Prostate gland (tissue), 2 donors: Measurements from ENCODE around the gene CPA5. TPM values are rescaled to one million over a fixed set of nuclear protein-coding genes. Genes with fewer than 3 reads are reported as not detected.

Source experiments
- DNase-seq: peaks from one replicate; pipeline ENCODE4 v3.0.0-alpha.2; 2019; ENCODE audit warnings: low spot score
- H3K27ac ChIP-seq, 2 donors: fragments of 200-600 bp; sonication (generic); 2 replicates each; pipeline ENCODE4 v1.5.1; 2017 to 2019
- H3K27me3 ChIP-seq: fragments of 200-600 bp; sonication (generic); replicated peaks from 2 replicates; pipeline ENCODE4 v1.5.1; 2019; ENCODE audit not compliant: insufficient read depth
- H3K36me3 ChIP-seq, 2 donors: fragments of 200-600 bp; sonication (generic); 1 replicate in 1 of 2; 2 replicates in 1 of 2; pipeline versions ENCODE4 v1.5.1 to v1.8.1; 2017 to 2019
- H3K4me1 ChIP-seq: fragments of 200-600 bp; sonication (generic); replicated peaks from 2 replicates; pipeline ENCODE4 v1.5.1; 2019
- H3K4me3 ChIP-seq, 2 donors: fragments of 200-600 bp; sonication (generic); 2 replicates each; pipeline ENCODE4 v1.5.1; 2017 to 2019
- H3K9me3 ChIP-seq: fragments of 200-600 bp; sonication (generic); 2 replicates; pipeline ENCODE4 v1.5.1; 2017
- POLR2A ChIP-seq: fragments of 450-650 bp; IDR thresholded peaks from one replicate; pipeline ENCODE4 v1.6.1; 2016; ENCODE audit warnings: antibody characterized with exemption, mild to moderate bottlenecking
- POLR2AphosphoS5 ChIP-seq: sonication (generic); formaldehyde crosslinking; IDR thresholded peaks from one replicate; pipeline ENCODE4 v1.6.1; 2017; ENCODE audit warnings: antibody characterized with exemption
- WGBS: methylation state at CpG from one replicate; pipeline ENCODE4 v1.1.5; 2018; 5-methylcytosine and 5-hydroxymethylcytosine counted together
- intact Hi-C: fragments of 100-400 bp; cut with DNase I; formaldehyde crosslinking; loops from one replicate; pipeline ENCODE4 v1.14.2; 2022
- total RNA-seq, 2 donors: library from RNA; depleted of rRNA; stranded (reverse); fragments of >200 nt; gene quantifications; one replicate each; pipeline ENCODE4 v1.1.0, GENCODE V29; 2016
- TF ChIP-seq, protein P1 (sequence below), 4 experiments: fragments of 200-600 bp in 2 of 4; fragments of 450-650 bp in 2 of 4; sonication (generic) in 2 of 4; IDR thresholded peaks; 1 replicate in 3 of 4; 2 replicates in 1 of 4; pipeline ENCODE4 v1.5.1; 2016 to 2019; ENCODE audit warnings: antibody characterized with exemption in 4 of 4, mild to moderate bottlenecking in 2 of 4, moderate library complexity in 2 of 4

Gene CPA5
- total RNA-seq, 2 donors from 2014 or later = 1.5 TPM; not detected in 1

DNA sequence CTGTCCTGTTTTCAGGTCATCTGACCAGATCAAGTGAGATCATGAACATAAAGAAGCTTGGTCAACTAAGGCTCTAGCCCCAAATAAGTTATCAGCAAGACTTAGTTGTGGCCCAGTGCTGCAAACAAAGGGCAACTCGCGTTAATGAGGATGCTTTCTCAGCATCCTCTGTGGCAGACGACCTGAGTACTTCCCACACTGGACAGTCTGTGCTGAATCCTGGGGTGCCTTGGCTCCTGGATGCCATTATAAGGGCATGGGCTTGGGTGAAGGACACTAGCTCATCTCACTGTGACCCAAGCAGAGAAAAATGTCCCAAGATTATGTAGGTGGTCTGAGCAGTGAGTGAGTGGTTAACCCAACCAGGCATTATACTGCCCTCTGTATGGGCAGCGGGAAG lies 13.9 kb downstream of the CPA5 start:
- Histone ChIP-seq H3K9me3 (peaks cover 4% of the 10 kb centered on the region), H3K4me1 (no peaks in the 10 kb centered on the region), H3K4me3 (no peak overlapping the region), H3K36me3 (no peaks in the 10 kb centered on the region), H3K27me3 (no peaks in the 10 kb centered on the region), H3K27ac (no peak overlapping the region)
- no peak for DNase-seq
- TF ChIP-seq, protein P1, sequence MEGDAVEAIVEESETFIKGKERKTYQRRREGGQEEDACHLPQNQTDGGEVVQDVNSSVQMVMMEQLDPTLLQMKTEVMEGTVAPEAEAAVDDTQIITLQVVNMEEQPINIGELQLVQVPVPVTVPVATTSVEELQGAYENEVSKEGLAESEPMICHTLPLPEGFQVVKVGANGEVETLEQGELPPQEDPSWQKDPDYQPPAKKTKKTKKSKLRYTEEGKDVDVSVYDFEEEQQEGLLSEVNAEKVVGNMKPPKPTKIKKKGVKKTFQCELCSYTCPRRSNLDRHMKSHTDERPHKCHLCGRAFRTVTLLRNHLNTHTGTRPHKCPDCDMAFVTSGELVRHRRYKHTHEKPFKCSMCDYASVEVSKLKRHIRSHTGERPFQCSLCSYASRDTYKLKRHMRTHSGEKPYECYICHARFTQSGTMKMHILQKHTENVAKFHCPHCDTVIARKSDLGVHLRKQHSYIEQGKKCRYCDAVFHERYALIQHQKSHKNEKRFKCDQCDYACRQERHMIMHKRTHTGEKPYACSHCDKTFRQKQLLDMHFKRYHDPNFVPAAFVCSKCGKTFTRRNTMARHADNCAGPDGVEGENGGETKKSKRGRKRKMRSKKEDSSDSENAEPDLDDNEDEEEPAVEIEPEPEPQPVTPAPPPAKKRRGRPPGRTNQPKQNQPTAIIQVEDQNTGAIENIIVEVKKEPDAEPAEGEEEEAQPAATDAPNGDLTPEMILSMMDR (IDR thresholded peaks at IDR 0.05) = no peak
- TF ChIP-seq POLR2A (no peak), POLR2AphosphoS5 (no peak)
- WGBS = 92% methylated on average over 4 of the region's 4 CpGs
- intact Hi-C loops = no loop called here

DNA sequence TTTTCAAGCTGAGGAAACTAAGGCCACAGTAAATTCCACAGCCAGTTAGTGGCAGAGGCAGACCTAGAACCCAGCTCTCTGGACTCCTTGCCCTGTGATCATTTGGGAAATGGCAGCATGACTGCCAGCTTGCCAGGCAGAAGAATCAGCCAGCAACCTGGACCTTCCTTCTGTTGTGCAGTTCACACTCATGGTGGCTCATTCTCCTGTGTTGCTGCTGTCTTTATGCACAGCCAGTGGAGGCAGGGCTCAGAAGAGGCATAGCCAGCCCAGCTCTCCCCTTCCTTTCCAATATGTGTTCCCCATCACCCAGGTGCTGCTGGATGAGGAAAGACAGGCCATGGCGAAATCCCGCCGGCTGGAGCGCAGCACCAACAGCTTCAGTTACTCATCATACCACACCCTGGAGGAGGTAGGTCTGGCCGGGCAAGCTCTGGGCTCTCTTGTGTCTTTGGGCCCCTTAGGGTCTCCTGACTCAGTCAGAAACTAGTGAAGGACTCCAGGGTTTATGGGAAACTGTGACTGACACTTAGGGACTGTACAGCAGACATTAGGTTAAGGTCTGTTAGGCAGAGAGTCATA lies 14.8 kb downstream of the CPA5 start:
- Histone ChIP-seq H3K36me3 (no peaks in the 10 kb centered on the region), H3K27me3 (no peaks in the 10 kb centered on the region), H3K4me3 (no peak overlapping the region), H3K9me3 (peaks cover 4% of the 10 kb centered on the region), H3K4me1 (no peaks in the 10 kb centered on the region), H3K27ac (no peak overlapping the region)
- DNase-seq = no peak
- TF ChIP-seq, protein P1 (IDR thresholded peaks at IDR 0.05) = no peak
- no peak for TF ChIP-seq POLR2AphosphoS5
- no peak for TF ChIP-seq POLR2A
- intact Hi-C loops = no loop called here
- WGBS = 96% methylated on average over 5 of the region's 5 CpGs

DNA sequence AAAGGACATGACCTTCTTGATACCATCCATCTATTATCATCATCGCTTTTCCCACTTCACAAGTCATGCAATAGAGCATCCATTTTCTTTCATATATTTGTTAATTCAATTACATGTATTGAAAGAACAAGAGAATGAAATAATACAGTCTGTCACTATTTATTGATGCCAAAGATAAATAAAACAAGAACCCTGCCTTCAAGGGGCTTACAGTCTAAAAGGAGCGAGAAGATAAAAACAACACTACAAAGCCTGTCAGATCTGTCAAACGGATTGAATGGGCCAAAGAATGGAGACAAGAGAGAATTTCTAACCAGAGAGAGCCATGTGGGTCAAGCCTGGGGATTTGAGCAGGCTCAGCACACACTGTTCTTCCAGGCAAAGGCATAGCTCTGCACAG lies 15.9 kb downstream of the CPA5 start:
- Histone ChIP-seq H3K9me3 (peaks cover 4% of the 10 kb centered on the region), H3K36me3 (no peaks in the 10 kb centered on the region), H3K4me1 (no peaks in the 10 kb centered on the region), H3K27ac (no peak overlapping the region), H3K4me3 (no peak overlapping the region), H3K27me3 (no peaks in the 10 kb centered on the region)
- DNase-seq = no peak
- TF ChIP-seq POLR2AphosphoS5 = no peak
- TF ChIP-seq, protein P1 (IDR thresholded peaks at IDR 0.05) = no peak
- no peak for TF ChIP-seq POLR2A
- WGBS = 90% methylated on average over 3 of the region's 3 CpGs
- intact Hi-C loops = no loop called here

DNA sequence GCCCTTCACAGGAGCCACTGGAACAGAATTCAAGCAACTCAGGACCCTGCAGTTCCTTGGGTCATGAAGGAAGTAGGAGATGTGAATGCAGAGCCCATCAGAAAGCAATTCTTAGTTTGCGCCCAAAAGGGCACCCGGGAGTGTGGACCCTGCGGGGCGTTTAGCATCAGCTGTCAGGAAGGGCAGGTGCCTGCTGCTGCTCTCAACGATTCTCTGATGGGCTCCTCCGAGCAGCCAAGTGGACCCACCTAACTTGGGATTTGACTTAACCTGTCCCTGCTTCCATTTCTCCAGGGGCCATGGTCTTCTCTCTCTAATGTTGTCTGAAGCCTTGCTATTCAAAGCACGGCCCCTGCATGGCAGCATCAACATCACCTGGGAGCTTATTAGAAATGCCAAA lies 17.1 kb downstream of the CPA5 start:
- intact Hi-C loops = no loop called here
- TF ChIP-seq POLR2A (no peak), POLR2AphosphoS5 (no peak)
- TF ChIP-seq, protein P1 (IDR thresholded peaks at IDR 0.05) = no peak
- Histone ChIP-seq H3K36me3 (no peaks in the 10 kb centered on the region), H3K27me3 (no peaks in the 10 kb centered on the region), H3K9me3 (peaks cover 4% of the 10 kb centered on the region), H3K4me1 (no peaks in the 10 kb centered on the region), H3K4me3 (no peak overlapping the region), H3K27ac (no peak overlapping the region)
- no peak for DNase-seq
- WGBS = 93% methylated on average over 7 of the region's 7 CpGs

DNA sequence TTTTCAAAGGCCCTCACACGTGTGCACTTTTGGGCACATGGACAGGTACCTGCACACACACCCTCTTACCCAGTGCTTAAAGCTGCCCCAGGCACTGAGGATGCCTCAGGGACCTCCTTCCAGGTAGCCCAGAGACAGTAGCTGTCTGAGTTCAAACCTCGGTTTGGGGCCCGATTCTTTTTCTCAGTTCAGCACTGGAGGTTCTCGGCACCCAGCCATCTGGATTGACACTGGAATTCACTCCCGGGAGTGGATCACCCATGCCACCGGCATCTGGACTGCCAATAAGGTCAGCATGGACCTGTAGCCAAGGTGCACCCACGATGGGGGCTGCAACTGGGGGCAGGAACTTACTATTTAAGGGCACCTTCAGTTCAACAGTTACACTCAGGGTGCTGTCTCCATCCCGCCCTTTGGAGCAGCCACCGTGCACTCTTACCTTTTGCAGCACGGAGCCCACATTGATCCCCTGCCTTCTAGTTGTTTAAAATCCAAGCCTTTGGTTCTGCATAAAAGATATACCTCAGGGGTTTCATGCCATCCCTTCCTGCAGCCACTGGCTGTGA lies 17.7 kb downstream of the CPA5 start:
- no peak for DNase-seq
- intact Hi-C loops = no loop called here
- no peak overlapping the region for H3K27ac ChIP-seq
- H3K4me3 ChIP-seq = no peak overlapping the region
- H3K4me1 ChIP-seq = no peaks in the 10 kb centered on the region
- H3K27me3 ChIP-seq = no peaks in the 10 kb centered on the region
- H3K9me3 ChIP-seq = peaks cover 4% of the 10 kb centered on the region
- TF ChIP-seq POLR2A (no peak), POLR2AphosphoS5 (no peak)
- TF ChIP-seq, protein P1 (IDR thresholded peaks at IDR 0.05) = no peak
- 96% methylated on average over 10 of the region's 10 CpGs for WGBS
- H3K36me3 ChIP-seq = no peaks in the 10 kb centered on the region
